Transverse colon (tissue), 4 donors: ENCODE data around the gene CEP192. TPM values are rescaled to one million over a fixed set of nuclear protein-coding genes. Genes with fewer than 3 reads are reported as not detected.

ENCODE experiments used
- DNase-seq: peaks from one replicate; pipeline ENCODE4 v3.0.0-alpha.2; 2019
- H3K27ac ChIP-seq, 4 donors: fragments of 200-600 bp; sonication (generic); 2 replicates each; pipeline ENCODE4 v1.5.1; 2016 to 2018; ENCODE audit warnings: inconsistent platforms in 4 of 4
- H3K27me3 ChIP-seq: fragments of 200-600 bp; sonication (generic); 2 replicates; pipeline ENCODE4 v1.5.1; 2017; ENCODE audit warnings: inconsistent platforms
- H3K36me3 ChIP-seq, 4 donors: fragments of 200-600 bp; sonication (generic); 2 replicates each; pipeline ENCODE4 v1.5.1; 2017 to 2019; ENCODE audit warnings: inconsistent platforms in 4 of 4
- H3K4me1 ChIP-seq, 4 donors: fragments of 200-600 bp; sonication (generic); 2 replicates each; pipeline ENCODE4 v1.5.1; 2017 to 2020; ENCODE audit warnings: inconsistent platforms in 4 of 4
- H3K4me3 ChIP-seq, 4 donors: fragments of 200-600 bp; sonication (generic); 1 replicate in 1 of 4; 2 replicates in 3 of 4; pipeline versions ENCODE4 v1.5.1 to v1.6.1; 2017 to 2019; ENCODE audit warnings: inconsistent platforms in 4 of 4
- H3K9me3 ChIP-seq, 2 donors: fragments of 200-600 bp; sonication (generic); 2 replicates each; pipeline ENCODE4 v1.5.1; 2017 to 2019; ENCODE audit warnings: inconsistent platforms in 2 of 2
- CTCF ChIP-seq, 5 experiments: fragments of 200-600 bp in 3 of 5; fragments of 450-650 bp in 2 of 5; sonication (generic) in 3 of 5; IDR thresholded peaks; 1 replicate in 2 of 5; 2 replicates in 3 of 5; pipeline ENCODE4 v1.5.1; 2016 to 2017; ENCODE audit warnings: antibody characterized with exemption in 5 of 5, inconsistent platforms in 3 of 5, mild to moderate bottlenecking in 2 of 5, moderate library complexity in 1 of 5
- EP300 ChIP-seq: sonication (generic); formaldehyde crosslinking; IDR thresholded peaks from one replicate; pipeline ENCODE4 v1.6.1; 2017; ENCODE audit warnings: antibody characterized with exemption, low read depth
- POLR2A ChIP-seq: fragments of 450-650 bp; IDR thresholded peaks from one replicate; pipeline ENCODE4 v1.6.1; 2016; ENCODE audit warnings: antibody characterized with exemption, mild to moderate bottlenecking, moderate library complexity
- POLR2AphosphoS5 ChIP-seq, 3 donors: sonication (generic); formaldehyde crosslinking; IDR thresholded peaks; one replicate each; pipeline ENCODE4 v1.6.1; 2016; ENCODE audit warnings: antibody characterized with exemption in 3 of 3
- WGBS, 2 donors: methylation state at CpG; one replicate each; pipeline ENCODE4 v1.1.5; 2018; ENCODE audit warnings: low coverage in 1 of 2; 5-methylcytosine and 5-hydroxymethylcytosine counted together
- in situ Hi-C, 4 donors: fragments of 200-750 bp; cut with MboI; loops; one replicate each; pipeline versions ENCODE4 v1.15.0 to v1.15.1; 2017; ENCODE audit warnings: low sequenced_read_pairs in 3 of 4, low pct_ligation_motif_present in 1 of 4, low pct_unique_long_range_greater_than_20kb in 1 of 4
- intact Hi-C: fragments of 100-400 bp; cut with DNase I; formaldehyde crosslinking; loops from one replicate; pipeline ENCODE4 v1.15.1; 2023; ENCODE audit warnings: low total_unique reads
- total RNA-seq, 4 donors: library from RNA; depleted of rRNA; stranded (reverse); fragments of >200 nt; gene quantifications; one replicate each; pipeline ENCODE4 v1.1.0, GENCODE V29; 2016

The CEP192 gene
- total RNA-seq, 4 donors from 2014 or later, result 21.3 to 40.0 (median 34.1) TPM

- intact Hi-C loops, result no loop called here
- no peak for DNase-seq
- no peaks in the 10 kb centered on the region for H3K4me1 ChIP-seq
- TF ChIP-seq CTCF (IDR thresholded peaks at IDR 0.05) (no peak), POLR2A (no peak), POLR2AphosphoS5 (IDR thresholded peaks at IDR 0.05) (no peak), EP300 (no peak)
- H3K4me3 ChIP-seq, result no peak overlapping the region
- no peaks in the 10 kb centered on the region for H3K27me3 ChIP-seq
- H3K9me3 ChIP-seq, result no peaks in the 10 kb centered on the region
- no peak overlapping the region for H3K27ac ChIP-seq
- peaks cover 0 to 9% (median 0%) of the 10 kb centered on the region in 4 donors for H3K36me3 ChIP-seq
- WGBS, 2 donors, result 92 to 100% methylated on average over 2 to 7 of the region's 7 CpGs
- in situ Hi-C loops, result loop anchor here in 1 of 4 donors (10.0 to 25.0 kb wide), 2 partner anchors 58 to 126 kb away; no protein-coding TSS in a partner anchor
Measured at GRCh38 chr18:13036622-13037320, 45.6 kb downstream of the CEP192 start.

GRCh38 chr18:13039806-13040205 lies 48.6 kb downstream of the CEP192 start:
- intact Hi-C loops (no loop called here), in situ Hi-C loops (loop anchor here in 1 of 4 donors (10.0 to 25.0 kb wide), 2 partner anchors 55 to 122 kb away; no protein-coding TSS in a partner anchor)
- no peak overlapping the region for H3K27ac ChIP-seq
- H3K4me3 ChIP-seq, result no peak overlapping the region
- H3K4me1 ChIP-seq, result no peaks in the 10 kb centered on the region
- 90 to 94% methylated on average over 1 of the region's 1 CpG for WGBS, 2 donors
- no peak for DNase-seq
- peaks cover 0 to 27% (median 3%) of the 10 kb centered on the region in 4 donors for H3K36me3 ChIP-seq
- TF ChIP-seq POLR2AphosphoS5 (IDR thresholded peaks at IDR 0.05) (no peak), EP300 (no peak), CTCF (IDR thresholded peaks at IDR 0.05) (no peak), POLR2A (no peak)
- no peaks in the 10 kb centered on the region for H3K27me3 ChIP-seq
- no peaks in the 10 kb centered on the region for H3K9me3 ChIP-seq

GRCh38 chr18:13043066-13043465 lies 51.9 kb downstream of the CEP192 start:
- no peak for DNase-seq
- no peak overlapping the region for H3K4me3 ChIP-seq
- peaks cover 0 to 24% (median 3%) of the 10 kb centered on the region in 4 donors for H3K36me3 ChIP-seq
- TF ChIP-seq EP300 (no peak), CTCF (IDR thresholded peaks at IDR 0.05) (no peak), POLR2A (no peak), POLR2AphosphoS5 (IDR thresholded peaks at IDR 0.05) (no peak)
- 87 to 93% methylated on average over 3 to 4 of the region's 4 CpGs for WGBS, 2 donors
- intact Hi-C loops, result no loop called here
- no peaks in the 10 kb centered on the region for H3K4me1 ChIP-seq
- in situ Hi-C loops, result loop anchor here in 1 of 4 donors (25.0 kb wide), 1 partner anchor 119 kb away; no protein-coding TSS in a partner anchor
- H3K9me3 ChIP-seq, result no peaks in the 10 kb centered on the region
- H3K27me3 ChIP-seq, result no peaks in the 10 kb centered on the region
- no peak overlapping the region for H3K27ac ChIP-seq

- H3K36me3 ChIP-seq, result peaks cover 0 to 31% (median 14%) of the 10 kb centered on the region in 4 donors
- in situ Hi-C loops (loop anchor here in 1 of 4 donors (25.0 kb wide), 1 partner anchor 114 kb away; no protein-coding TSS in a partner anchor), intact Hi-C loops (no loop called here)
- H3K27ac ChIP-seq, result no peak overlapping the region
- no peak for DNase-seq
- H3K27me3 ChIP-seq, result no peaks in the 10 kb centered on the region
- H3K4me1 ChIP-seq, result no peaks in the 10 kb centered on the region
- H3K9me3 ChIP-seq, result no peaks in the 10 kb centered on the region
- H3K4me3 ChIP-seq, result no peak overlapping the region
- WGBS, 2 donors, result 86 to 91% methylated on average over 6 of the region's 6 CpGs
- TF ChIP-seq CTCF (IDR thresholded peaks at IDR 0.05), result no peak
Measured at GRCh38 chr18:13048061-13048595, 57.0 kb downstream of the CEP192 start.
